ENCODE data around the gene ZNF653.

Gene ZNF653

GRCh38 chr19:11510444-11510843 is 4.8 kb upstream of the ZNF653 start:
- DNase-seq (ENCODE audit: low read depth), result no peak

DNA sequence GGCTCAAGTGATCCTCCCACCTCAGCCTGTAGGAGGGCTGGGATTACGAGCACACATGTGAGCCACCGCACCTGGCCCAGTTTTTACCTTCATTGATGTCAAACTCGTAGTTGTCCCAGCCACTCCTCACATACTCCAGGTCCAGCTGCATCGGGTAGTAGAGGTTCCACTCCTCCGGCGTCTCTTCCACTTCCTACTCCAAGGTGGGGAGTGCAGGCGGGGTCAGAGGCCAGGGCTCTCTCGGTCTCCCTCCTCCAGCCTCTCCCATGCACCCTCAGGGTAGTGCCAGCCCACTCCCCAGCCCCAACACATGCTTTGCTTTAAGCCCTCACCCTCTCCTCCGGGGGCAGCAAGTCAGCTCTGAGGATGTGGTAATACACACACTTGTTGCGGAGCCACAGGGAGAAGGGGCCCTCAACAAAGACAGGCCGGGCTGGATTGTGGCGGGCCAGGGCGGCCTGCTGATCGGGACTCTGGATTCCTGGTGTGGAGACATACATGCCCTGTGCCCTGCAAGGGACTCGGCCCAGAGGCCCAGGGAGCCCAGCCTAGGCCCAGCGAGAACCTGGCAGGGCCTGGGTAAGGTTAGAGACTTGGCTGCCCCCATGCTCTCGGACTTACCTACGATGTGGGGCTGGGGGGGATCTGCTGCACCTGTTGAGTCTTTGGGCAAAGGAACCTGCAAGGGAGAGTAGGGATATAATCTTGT is 1.9 kb upstream of the ZNF653 start:
- DNase-seq (ENCODE audit: low read depth), result no peak

GRCh38 chr19:11506967-11507366 is 1.3 kb upstream of the ZNF653 start:
- DNase-seq (ENCODE audit: low read depth), result no peak

DNA sequence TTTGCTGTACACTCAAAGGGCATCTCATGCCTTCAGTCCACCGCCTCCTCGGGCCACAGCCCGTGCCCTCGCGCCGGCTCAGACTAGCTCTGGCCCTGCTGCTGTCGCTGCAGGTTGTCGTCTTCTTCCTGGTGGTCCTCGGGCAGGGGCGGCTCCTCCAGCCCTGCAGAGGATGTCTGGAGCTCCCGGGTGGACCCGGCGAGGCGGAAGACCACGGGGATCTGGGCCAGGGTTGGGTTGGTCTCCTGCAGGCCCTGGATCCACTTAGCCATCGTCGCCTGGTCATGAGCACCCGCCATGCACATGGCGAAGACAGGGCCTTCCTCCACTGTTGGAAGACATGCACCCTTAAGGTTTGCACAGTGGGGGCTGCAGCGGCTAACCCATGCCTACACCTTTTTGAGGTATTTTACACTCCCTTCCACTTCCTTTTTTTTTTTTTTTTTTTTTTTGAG is 489 bp upstream of the ZNF653 start:
- DNase-seq (ENCODE audit: low read depth), result no peak

DNA sequence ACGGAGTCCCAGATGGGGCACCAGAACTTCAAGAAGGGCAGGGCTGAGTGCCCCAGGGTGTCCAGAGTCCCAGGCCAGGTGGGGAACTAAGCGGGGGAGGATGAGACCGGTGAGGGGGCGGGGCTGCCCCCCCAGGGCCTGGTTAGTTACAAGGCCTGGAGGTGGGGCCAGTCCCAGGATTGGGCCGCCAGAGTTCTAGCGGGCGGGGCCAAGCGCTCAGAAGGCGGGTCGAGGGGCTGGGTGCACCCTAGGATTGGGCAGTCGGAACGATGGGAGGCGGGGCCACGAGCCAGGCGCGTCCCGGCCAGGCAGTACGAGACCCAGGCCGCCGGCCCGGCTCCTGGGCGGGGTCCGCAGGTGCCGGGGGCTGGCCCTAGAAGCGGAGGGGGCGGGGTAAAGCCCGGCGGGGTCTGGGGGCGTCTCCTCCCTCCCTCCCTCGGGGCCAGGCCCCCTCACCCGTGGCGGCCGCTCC is 571 bp downstream of the ZNF653 start:
- peak; percentile 91 for DNase-seq (ENCODE audit: low read depth)

DNA sequence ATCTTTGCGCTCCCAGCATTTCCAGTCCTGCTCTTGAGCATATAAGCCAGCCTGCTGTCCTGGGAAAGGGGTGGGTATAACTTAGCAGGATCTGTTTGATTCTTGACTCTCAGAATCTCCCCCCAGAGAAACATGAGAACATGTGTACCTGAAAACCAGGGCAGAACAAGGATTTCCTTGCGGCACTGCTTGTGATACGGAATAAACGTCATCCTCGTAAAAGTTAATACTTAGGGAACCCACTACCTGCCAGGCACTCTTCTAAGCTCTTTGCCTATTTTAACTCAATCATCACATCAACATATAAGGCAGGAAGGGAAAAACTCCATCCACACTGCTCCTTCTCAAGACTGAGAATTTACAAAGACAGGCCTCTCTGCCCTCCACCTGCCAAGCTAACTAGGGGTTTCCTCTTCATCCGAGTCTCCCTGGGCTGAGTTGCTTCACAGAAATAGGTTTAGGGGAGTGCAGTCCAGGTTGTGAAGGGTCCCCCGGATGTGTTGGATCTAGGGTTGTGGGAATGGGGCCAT is 1.1 kb downstream of the ZNF653 start:
- DNase-seq (ENCODE audit: low read depth), result no peak

DNA sequence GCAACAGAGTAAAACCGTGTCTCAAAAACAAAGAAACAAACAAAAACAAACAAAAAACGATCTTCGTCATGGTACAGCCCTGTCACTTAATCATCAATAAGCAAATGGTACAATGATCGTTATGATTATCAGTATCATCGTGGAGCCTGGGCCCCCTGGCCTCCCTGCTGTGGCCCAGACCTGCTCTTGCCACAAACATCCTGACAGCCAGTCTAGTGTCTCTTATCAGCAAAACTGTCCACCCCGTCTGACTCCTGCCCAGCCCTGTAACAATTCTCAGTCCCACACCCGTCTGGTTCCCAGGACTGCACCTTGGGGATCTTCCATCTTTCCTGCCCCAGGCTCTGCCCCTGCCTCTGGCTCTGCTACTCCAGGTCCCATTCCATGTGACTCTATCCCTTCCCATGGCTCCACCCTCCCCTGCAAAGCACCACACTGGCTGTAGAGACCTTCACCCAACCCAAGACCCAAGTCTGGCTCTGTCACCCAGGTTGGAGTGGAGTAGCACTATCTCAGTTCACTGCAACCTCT is 5.7 kb downstream of the ZNF653 start:
- no peak for DNase-seq (ENCODE audit: low read depth)

- no peak for DNase-seq (ENCODE audit: low read depth)
Observed at GRCh38 chr19:11499220-11499726, 6.4 kb downstream of the ZNF653 start.

DNA sequence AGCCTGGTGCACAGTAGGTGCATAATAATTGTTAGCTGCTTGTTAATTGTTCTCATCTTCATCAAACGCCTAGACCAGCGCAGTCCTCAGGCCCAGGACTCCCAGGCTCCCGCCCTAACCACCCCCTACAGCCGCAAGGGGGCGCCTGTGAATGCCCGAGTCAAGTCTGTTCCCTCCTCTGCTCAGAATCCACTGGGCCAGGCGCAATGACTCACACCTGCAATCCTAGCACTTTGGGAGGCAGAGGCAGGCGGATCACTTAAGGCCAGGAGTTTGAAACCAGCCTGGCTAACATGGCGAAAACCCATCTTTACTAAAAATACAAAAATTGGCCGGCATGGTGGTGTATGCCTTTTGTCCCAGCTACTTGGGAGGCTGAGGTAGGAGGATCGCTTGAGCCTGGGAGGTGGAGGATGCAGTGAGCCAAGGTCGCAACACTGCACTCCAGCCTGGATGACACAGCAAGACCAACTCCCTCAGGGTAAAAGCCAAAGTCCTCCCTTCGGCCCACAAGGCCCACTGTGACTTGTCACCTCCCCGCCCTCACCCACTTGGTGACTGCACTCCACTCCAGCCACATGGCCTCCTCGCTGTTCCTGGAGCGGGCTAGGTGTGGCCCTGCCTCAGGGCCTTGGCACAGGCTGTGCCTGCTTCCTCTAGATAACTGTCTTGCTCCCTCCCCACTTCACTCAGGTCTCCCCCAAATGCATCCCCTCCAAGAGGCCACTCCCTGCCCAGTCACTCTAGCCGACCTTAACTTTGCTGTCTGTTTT is 9.1 kb downstream of the ZNF653 start:
- peak; percentile 36 for DNase-seq (ENCODE audit: low read depth)

DNA sequence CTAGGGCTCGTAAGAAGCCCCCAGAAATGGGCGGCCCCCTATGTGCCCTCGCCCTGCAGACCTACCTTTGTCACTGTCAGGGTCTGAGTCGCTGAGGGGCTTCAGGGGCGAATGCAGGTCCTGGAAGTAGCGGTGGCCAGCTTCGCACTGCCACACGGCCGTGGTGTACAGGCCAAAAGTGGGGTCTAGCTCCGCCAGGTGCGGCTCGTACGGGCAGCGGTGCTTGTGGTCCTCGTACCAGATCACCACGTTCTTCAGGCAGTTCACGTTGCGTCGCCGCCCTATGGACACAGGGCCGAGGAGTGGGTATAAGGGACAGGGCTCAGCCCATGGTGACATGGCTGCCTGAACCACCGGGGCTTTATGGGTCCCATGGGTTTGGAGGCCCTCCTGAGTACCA is 9.8 kb downstream of the ZNF653 start:
- no peak for DNase-seq (ENCODE audit: low read depth)

DNA sequence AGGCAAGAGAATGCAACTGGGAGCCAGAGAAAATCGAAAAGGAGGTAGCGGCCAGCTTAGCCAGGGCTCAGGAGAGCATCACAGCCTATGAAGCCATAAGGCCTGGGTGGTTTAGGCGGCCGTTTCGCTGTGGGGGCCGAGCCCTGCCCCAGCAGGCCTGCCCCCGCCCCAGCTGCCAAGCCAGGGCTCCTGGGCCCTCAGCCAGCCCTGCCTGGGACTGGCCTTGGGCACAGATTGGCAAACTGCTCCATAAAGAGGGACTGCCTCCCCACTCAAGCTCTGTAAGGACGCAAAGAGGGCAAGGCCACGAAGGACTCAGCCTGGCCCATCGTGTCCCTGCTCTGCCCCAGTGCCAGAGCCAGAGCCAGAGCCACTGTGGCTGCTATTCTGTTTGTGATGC is 10.2 kb downstream of the ZNF653 start:
- no peak for DNase-seq (ENCODE audit: low read depth)

GRCh38 chr19:11494634-11495285 is 10.9 kb downstream of the ZNF653 start:
- DNase-seq (ENCODE audit: low read depth), result no peak

DNA sequence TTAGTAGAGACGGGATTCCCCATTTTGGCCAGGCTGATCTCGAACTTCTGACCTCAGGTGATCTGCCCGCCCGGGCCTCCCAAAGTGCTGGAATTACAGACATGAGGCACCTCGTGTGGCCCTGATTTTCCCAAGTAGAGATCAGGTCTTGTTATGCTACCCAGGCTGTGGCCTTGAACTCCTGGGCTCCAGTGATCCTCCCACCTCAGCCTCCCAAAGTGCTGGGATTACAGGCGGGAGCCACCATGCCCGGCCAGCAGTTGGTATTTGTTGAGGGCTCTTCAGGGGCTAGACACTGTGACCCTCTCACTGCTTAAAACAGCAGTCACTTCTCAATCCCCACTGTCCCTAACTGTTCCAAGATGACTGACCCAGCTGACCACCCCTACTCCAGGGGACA is 16.3 kb downstream of the ZNF653 start:
- DNase-seq (ENCODE audit: low read depth), result no peak

GRCh38 chr19:11486661-11487503 is 18.8 kb downstream of the ZNF653 start:
- no peak for DNase-seq (ENCODE audit: low read depth)

DNA sequence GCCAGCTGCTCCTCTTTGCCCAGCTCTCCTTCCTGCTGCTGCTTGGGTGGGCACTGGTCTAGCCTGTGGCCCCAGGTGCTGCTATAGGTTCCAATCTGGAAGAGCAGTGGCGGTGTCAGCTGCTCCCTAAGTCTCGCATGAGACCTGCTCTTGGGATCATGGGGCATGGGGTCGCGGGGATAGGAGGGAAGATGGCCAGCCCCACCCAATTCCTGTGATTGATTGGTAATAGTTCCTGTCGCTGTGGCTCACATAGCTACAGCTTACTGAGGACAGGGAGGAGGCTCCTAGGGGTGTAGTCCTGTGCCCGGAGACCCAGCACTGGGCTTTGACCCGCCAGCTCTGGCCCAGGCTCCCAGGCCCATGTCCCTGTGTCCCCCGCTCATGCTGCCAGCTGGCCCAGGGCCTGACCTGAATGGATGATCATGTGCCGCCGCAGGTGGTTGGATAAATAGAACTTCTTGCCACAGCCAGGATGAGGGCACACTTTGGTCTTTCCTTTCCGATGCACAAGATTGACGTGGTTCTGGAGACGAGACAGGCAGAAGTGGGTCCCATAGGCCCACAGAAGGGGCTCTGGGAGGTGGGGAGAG is 20.3 kb downstream of the ZNF653 start:
- DNase-seq (ENCODE audit: low read depth), result no peak

GRCh38 chr19:11483366-11484111 is 22.1 kb downstream of the ZNF653 start:
- DNase-seq (ENCODE audit: low read depth), result no peak

- DNase-seq (ENCODE audit: low read depth), result peak; percentile 67
Observed at GRCh38 chr19:11482384-11483050, 23.1 kb downstream of the ZNF653 start.

DNA sequence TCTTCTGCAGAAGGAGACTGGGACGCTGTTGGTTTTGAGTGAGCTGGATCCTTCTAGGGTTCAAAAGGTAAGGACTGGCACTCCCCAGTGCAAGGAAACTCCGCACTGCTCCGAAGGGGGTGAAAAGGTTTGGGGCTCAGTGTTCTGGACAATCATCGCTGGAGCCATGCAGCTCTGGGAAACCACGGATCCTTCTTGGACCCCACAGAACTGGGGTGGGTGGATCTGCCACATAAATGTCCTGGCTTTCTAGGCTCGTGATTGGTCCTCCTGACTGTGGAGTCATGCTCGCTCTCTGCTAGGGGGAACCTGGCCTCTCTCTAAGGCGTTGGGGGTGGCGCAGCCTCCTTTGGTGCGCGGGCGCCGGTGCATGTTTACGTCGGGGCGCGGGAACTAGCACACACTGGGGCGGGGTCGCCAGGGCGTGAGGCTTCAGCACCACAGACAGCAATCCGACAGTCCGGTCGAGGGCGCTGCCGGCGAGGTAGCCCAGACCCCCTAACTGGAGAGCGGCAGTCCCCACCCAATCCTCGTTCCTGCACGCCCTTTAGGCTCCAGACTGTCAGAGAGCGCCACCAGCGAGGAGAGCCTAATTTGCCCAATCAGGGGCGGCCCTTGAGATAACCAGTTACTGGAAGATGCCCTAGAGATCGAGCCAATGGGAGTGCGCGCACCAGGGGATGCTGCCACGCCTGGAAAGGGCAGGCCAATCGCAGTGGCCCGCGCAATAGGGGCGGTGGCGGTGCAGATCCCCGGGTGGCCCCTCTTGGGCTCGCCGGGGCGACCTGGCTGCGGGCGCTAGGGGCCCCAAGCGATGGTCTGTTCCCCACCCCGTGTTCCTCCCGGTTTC is 23.9 kb downstream of the ZNF653 start:
- peak; percentile 51 for DNase-seq (ENCODE audit: low read depth)

Data from activated gamma-delta T cell treated with anti-CD3 and anti-CD28 coated beads, Interleukin-2, amount 50 U/mL, for 16 hours (primary cell).